Measurements from ENCODE around the gene SLC25A25.
"Not testable (repeated sequence)": the region's sequence is repeated elsewhere in the genome, so short reads cannot be mapped to it uniquely, and the experiment has no call there.

Gene SLC25A25

GRCh38 chr9:128127990-128128835 lies 60.2 kb downstream of the SLC25A25 start:
- DNase-seq, result peak; percentile 85 to 92

- no peak for DNase-seq
Observed at GRCh38 chr9:128128836-128129590, 61.0 kb downstream of the SLC25A25 start.

- DNase-seq, result peak; percentile 51 to 69
Observed at GRCh38 chr9:128129976-128130590, 62.1 kb downstream of the SLC25A25 start.

GRCh38 chr9:128130651-128131050 lies 62.6 kb downstream of the SLC25A25 start:
- not testable (repeated sequence) for DNase-seq

- DNase-seq, result not testable (repeated sequence)
Observed at GRCh38 chr9:128131346-128131745, 63.3 kb downstream of the SLC25A25 start.

GRCh38 chr9:128132139-128132538 lies 64.1 kb downstream of the SLC25A25 start:
- not testable (repeated sequence) for DNase-seq

GRCh38 chr9:128135561-128135960 lies 67.5 kb downstream of the SLC25A25 start:
- not testable (repeated sequence) for DNase-seq

GRCh38 chr9:128136816-128137793 lies 69.1 kb downstream of the SLC25A25 start:
- DNase-seq, result no peak

GRCh38 chr9:128138001-128138400 lies 70.0 kb downstream of the SLC25A25 start:
- no peak for DNase-seq

GRCh38 chr9:128139621-128140020 lies 71.6 kb downstream of the SLC25A25 start:
- DNase-seq, result no peak

- DNase-seq, result no peak
Observed at GRCh38 chr9:128141604-128142003, 73.6 kb downstream of the SLC25A25 start.

GRCh38 chr9:128142061-128142460 lies 74.0 kb downstream of the SLC25A25 start:
- DNase-seq, result no peak

- DNase-seq, result no peak
Observed at GRCh38 chr9:128142596-128142995, 74.6 kb downstream of the SLC25A25 start.

GRCh38 chr9:128143525-128144238 lies 75.7 kb downstream of the SLC25A25 start:
- DNase-seq, result no peak

- no peak for DNase-seq
Observed at GRCh38 chr9:128144239-128145181, 76.5 kb downstream of the SLC25A25 start.

- DNase-seq, result no peak
Observed at GRCh38 chr9:128145536-128145935, 77.5 kb downstream of the SLC25A25 start.

- DNase-seq, result no peak
Observed at GRCh38 chr9:128145951-128146351, 77.9 kb downstream of the SLC25A25 start.

- no peak for DNase-seq
Observed at GRCh38 chr9:128146591-128147120, 78.6 kb downstream of the SLC25A25 start.

- no peak for DNase-seq
Observed at GRCh38 chr9:128148509-128149000, 80.5 kb downstream of the SLC25A25 start.

All from CD4-positive, alpha-beta T cell treated with Interferon alpha-2 for 1 hour (primary cell).